CD4-positive, alpha-beta T cell (primary cell): ENCODE measurements around the gene IRAK2. TPM values are rescaled to one million over a fixed set of nuclear protein-coding genes. Genes with fewer than 3 reads are reported as not detected.

Experiments used
- ATAC-seq: fragments of 200-7000 bp; cut with Tn5 transposase; one replicate; pipeline ENCODE4 v1.10.0; 2022; ENCODE audit warnings: mild to moderate bottlenecking; ENCODE audit not compliant: poor library complexity
- CTCF ChIA-PET: fragments of 350-600 bp; sonication (Branson Sonifier 250); formaldehyde crosslinking; loops from one replicate; lab custom pipeline; 2021; ENCODE audit warnings: antibody characterized with exemption, inconsistent platforms; lab: Charles Lee
- POLR2A ChIA-PET: fragments of 350-600 bp; sonication (Branson Sonifier 250); formaldehyde crosslinking; loops from one replicate; lab custom pipeline; 2021; ENCODE audit warnings: antibody characterized with exemption, inconsistent platforms; lab: Charles Lee
- DNase-seq, 14 experiments: peaks; one replicate each; pipeline ENCODE4 v3.0.0-alpha.2; 2013 to 2020; ENCODE audit warnings: mixed read lengths in 2 of 14
- H3K27ac ChIP-seq, 2 donors: one replicate each; pipeline versions ENCODE4 v1.5.1 to v1.7.0; 2013; ENCODE audit warnings: low read length in 2 of 2, low read depth in 1 of 2, mild to moderate bottlenecking in 1 of 2
- H3K27me3 ChIP-seq, 2 experiments: 1 replicate in 1 of 2; 2 replicates in 1 of 2; pipeline versions ENCODE4 v1.6.1 to v1.7.0; 2013; ENCODE audit warnings: low read length in 2 of 2, control low read depth in 1 of 2, mild to moderate bottlenecking in 1 of 2, moderate library complexity in 1 of 2; ENCODE audit not compliant: insufficient read depth in 2 of 2, control insufficient read depth in 1 of 2
- H3K36me3 ChIP-seq: one replicate; pipeline ENCODE4 v1.6.1; 2013; ENCODE audit warnings: low read length, control low read depth; ENCODE audit not compliant: insufficient read depth
- H3K4me1 ChIP-seq: one replicate; pipeline ENCODE4 v1.6.1; 2013; ENCODE audit warnings: low read length, control low read depth; ENCODE audit not compliant: insufficient read depth
- H3K4me3 ChIP-seq: one replicate; pipeline ENCODE4 v1.5.1; 2013; ENCODE audit warnings: mild to moderate bottlenecking, low read length, moderate library complexity
- H3K9me3 ChIP-seq, 2 experiments: 1 replicate in 1 of 2; 2 replicates in 1 of 2; pipeline versions ENCODE4 v1.6.1 to v1.7.0; 2013; ENCODE audit warnings: low read length in 2 of 2, mild to moderate bottlenecking in 2 of 2, control low read depth in 1 of 2, moderate library complexity in 1 of 2; ENCODE audit not compliant: control insufficient read depth in 1 of 2, insufficient read depth in 1 of 2
- H3K27ac Mint-ChIP-seq: one replicate; pipeline ENCODE4 v1.8.0; 2020; ENCODE audit warnings: mixed read lengths
- H3K27me3 Mint-ChIP-seq: one replicate; pipeline ENCODE4 v1.8.0; 2021; ENCODE audit warnings: mixed read lengths
- H3K36me3 Mint-ChIP-seq: one replicate; pipeline ENCODE4 v1.8.0; 2021; ENCODE audit warnings: low read depth, mixed read lengths
- H3K4me1 Mint-ChIP-seq: one replicate; pipeline ENCODE4 v1.8.0; 2021; ENCODE audit warnings: low read depth, mixed read lengths
- H3K4me3 Mint-ChIP-seq: one replicate; pipeline ENCODE4 v1.8.0; 2020; ENCODE audit warnings: mild to moderate bottlenecking, mixed read lengths
- H3K9me3 Mint-ChIP-seq: one replicate; pipeline ENCODE4 v1.8.0; 2020; ENCODE audit warnings: mixed read lengths
- CTCF ChIP-seq: fragments of 200-600 bp; IDR thresholded peaks from one replicate; pipeline ENCODE4 v1.8.0; 2022; ENCODE audit warnings: antibody characterized with exemption, mild to moderate bottlenecking
- intact Hi-C, 2 experiments: fragments of 100-400 bp; cut with DNase I in 1 of 2; cut with micrococcal nuclease in 1 of 2; formaldehyde crosslinking; loops; one replicate each; pipeline versions ENCODE4 v1.15.1 to v1.9.0; 2023 to 2025; cut with DNase I, micrococcal nuclease
- total RNA-seq, 174 experiments: library from RNA in 2 of 174; stranded (reverse) in 2 of 174; gene quantifications; one replicate each; pipeline ENCODE4 v1.2.3 and lab custom pipeline; 2021 to 2026

Gene IRAK2
- total RNA-seq, 2 experiments from 2014 or later, result 1.4 to 1.6 TPM

GRCh38 chr3:10189557-10190354 lies 25.0 kb downstream of the IRAK2 start:
- CTCF ChIA-PET, result no interaction called here
- no peaks in the 10 kb centered on the region for H3K9me3 ChIP-seq
- H3K27me3 Mint-ChIP-seq, result no peaks in the 10 kb centered on the region
- H3K9me3 Mint-ChIP-seq, result no peaks in the 10 kb centered on the region
- peak overlapping the region; percentile 68 for H3K27ac Mint-ChIP-seq
- DNase-seq (peak in 8 of 14 experiments; percentile 11 to 74 (median 48)), ATAC-seq (no peak)
- H3K27ac ChIP-seq, result peak overlapping the region; percentile 43 to 44
- POLR2A ChIA-PET, result interaction anchor here (0.9 to 1.6 kb wide), 2 partner anchors 34 to 74 kb away, joined by 3 read pairs; partner anchors contain the start of gene BRK1
- no peak overlapping the region for H3K4me3 ChIP-seq
- H3K36me3 ChIP-seq, result no peaks in the 10 kb centered on the region
- H3K36me3 Mint-ChIP-seq, result no peaks in the 10 kb centered on the region
- peak overlapping the region; percentile 72 for H3K4me3 Mint-ChIP-seq
- peaks cover 95% of the 10 kb centered on the region for H3K4me1 ChIP-seq
- TF ChIP-seq CTCF, result no peak
- H3K27me3 ChIP-seq, result no peaks in the 10 kb centered on the region
- intact Hi-C loops, result loop anchor here in 1 of 2 experiments (5.0 to 10.0 kb wide), 2 partner anchors 45 to 73 kb away; partner anchors contain the start of gene VHL
- H3K4me1 Mint-ChIP-seq, result peaks cover 86% of the 10 kb centered on the region

DNA sequence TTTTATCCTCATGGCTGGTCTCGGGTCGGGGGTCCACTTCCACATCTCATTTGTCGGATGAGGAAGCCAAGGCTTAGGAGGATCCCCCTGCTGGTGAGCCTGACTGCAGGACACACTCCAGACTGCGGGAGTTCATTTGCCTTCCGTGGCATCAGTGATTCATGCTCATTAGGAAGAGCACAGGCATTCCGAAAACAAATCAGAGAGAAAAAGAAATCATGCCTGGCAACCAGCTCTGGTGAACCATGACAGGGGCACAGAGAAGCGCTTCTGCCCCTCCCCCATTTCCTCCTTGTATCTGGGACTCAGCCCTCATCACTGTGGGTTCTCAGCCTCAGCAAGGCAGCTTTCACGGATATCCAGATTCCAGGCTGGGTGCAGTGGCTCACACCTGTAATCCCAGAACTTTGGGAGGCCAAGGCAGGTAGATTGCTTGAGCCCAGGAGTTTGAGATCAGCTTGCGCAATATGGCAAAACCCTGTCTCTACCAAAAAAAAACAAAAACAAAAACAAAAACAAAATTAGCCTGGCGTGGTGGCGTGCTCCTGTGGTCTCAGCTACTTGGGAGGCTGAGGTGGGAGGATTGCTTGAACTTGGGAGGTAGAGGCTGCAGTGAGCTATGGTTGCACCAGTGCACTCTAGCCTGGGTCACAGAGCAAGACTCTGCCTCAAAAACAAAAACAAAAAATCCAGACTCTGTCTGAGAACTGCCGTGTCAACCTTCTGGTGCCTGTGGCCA lies 28.4 kb downstream of the IRAK2 start:
- no peak for TF ChIP-seq CTCF
- Mint-ChIP-seq H3K27me3 (no peaks in the 10 kb centered on the region), H3K27ac (peak overlapping the region; percentile 96), H3K36me3 (no peaks in the 10 kb centered on the region), H3K4me1 (peaks cover 81% of the 10 kb centered on the region), H3K9me3 (no peaks in the 10 kb centered on the region), H3K4me3 (peak overlapping the region; percentile 86)
- peak overlapping the region; percentile 89 to 90 for H3K27ac ChIP-seq
- ATAC-seq, result peak; percentile 51
- peak in 13 of 14 experiments; percentile 33 to 83 (median 62) for DNase-seq
- ChIA-PET POLR2A (interaction anchor here (1.0 to 4.2 kb wide), 18 partner anchors 7 to 260 kb away, joined by 3 to 30 read pairs (median 7); partner anchors contain the start of genes CRELD1, IRAK2, TATDN2 and VHL), CTCF (interaction anchor here (0.6 to 2.0 kb wide), 7 partner anchors 9 to 71 kb away, joined by 3 to 7 read pairs (median 3); partner anchors contain the start of gene IRAK2)
- peak overlapping the region; percentile 7 for H3K4me3 ChIP-seq
- H3K9me3 ChIP-seq, result no peaks in the 10 kb centered on the region
- intact Hi-C loops, result loop anchor here in 1 of 2 experiments (5.0 to 10.0 kb wide), 2 partner anchors 48 to 69 kb away; partner anchors contain the start of gene VHL
- H3K4me1 ChIP-seq, result peaks cover 96% of the 10 kb centered on the region
- no peaks in the 10 kb centered on the region for H3K36me3 ChIP-seq
- no peaks in the 10 kb centered on the region for H3K27me3 ChIP-seq
